Kidney epithelial cell (primary cell): ENCODE data around the gene CH25H. TPM values are rescaled to one million over a fixed set of nuclear protein-coding genes. Genes with fewer than 3 reads are reported as not detected.
A peak's percentile ranks its signal among the peaks of the same experiment; 100 is the strongest.

Source experiments
- DNase-seq: peaks from one replicate; pipeline ENCODE4 v3.0.0-alpha.2; 2010; ENCODE audit warnings: low read depth
- H3K27me3 ChIP-seq: 2 replicates; pipeline ENCODE4 v1.6.0; 2011; ENCODE audit warnings: low read length; ENCODE audit not compliant: control insufficient read depth, insufficient read depth
- H3K36me3 ChIP-seq: 2 replicates; pipeline ENCODE4 v1.5.1; 2011; ENCODE audit warnings: low read length; ENCODE audit not compliant: control insufficient read depth, insufficient read depth
- H3K4me3 ChIP-seq: 2 replicates; pipeline ENCODE4 v1.5.1; 2011; ENCODE audit warnings: low read depth, mild to moderate bottlenecking, control low read depth, low read length
- total RNA-seq: library from RNA; depleted of rRNA; stranded (reverse); fragments of >200 nt; gene quantifications from 2 replicates; pipeline ENCODE4 v1.2.3, GENCODE V29; 2015
- TF ChIP-seq, protein P1 (sequence below): IDR thresholded peaks from 2 replicates; pipeline ENCODE4 v1.5.1; 2011; ENCODE audit warnings: mild to moderate bottlenecking, moderate library complexity, low read length, control low read depth, inconsistent platforms; ENCODE audit not compliant: insufficient read depth, poor library complexity, severe bottlenecking

The CH25H gene
- total RNA-seq, 1 donor from 2014 or later = 0.29 TPM

DNA sequence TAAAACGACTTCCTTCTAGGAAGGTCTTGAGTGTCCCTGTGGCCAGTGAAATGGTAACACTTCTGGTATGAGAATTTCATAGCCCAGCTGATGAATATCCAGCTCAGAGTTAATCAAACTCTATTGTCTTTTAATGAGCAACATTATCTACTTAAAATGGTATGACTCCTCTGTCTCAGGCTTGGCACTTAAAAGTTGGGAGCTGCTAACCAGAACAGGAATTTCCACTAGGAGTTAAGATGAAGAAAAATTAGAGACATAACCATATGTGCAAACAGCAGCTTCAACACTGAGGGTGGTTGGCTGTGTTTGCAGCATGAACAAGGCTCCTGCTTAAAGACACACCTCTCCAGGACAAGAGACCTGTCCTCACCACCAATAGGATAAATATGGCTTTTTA lies 46.8 kb downstream of the CH25H start:
- TF ChIP-seq, protein P1, sequence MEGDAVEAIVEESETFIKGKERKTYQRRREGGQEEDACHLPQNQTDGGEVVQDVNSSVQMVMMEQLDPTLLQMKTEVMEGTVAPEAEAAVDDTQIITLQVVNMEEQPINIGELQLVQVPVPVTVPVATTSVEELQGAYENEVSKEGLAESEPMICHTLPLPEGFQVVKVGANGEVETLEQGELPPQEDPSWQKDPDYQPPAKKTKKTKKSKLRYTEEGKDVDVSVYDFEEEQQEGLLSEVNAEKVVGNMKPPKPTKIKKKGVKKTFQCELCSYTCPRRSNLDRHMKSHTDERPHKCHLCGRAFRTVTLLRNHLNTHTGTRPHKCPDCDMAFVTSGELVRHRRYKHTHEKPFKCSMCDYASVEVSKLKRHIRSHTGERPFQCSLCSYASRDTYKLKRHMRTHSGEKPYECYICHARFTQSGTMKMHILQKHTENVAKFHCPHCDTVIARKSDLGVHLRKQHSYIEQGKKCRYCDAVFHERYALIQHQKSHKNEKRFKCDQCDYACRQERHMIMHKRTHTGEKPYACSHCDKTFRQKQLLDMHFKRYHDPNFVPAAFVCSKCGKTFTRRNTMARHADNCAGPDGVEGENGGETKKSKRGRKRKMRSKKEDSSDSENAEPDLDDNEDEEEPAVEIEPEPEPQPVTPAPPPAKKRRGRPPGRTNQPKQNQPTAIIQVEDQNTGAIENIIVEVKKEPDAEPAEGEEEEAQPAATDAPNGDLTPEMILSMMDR = no peak
- H3K36me3 ChIP-seq = no peaks in the 10 kb centered on the region
- H3K4me3 ChIP-seq = no peak overlapping the region
- DNase-seq = no peak
- H3K27me3 ChIP-seq = no peaks in the 10 kb centered on the region

DNA sequence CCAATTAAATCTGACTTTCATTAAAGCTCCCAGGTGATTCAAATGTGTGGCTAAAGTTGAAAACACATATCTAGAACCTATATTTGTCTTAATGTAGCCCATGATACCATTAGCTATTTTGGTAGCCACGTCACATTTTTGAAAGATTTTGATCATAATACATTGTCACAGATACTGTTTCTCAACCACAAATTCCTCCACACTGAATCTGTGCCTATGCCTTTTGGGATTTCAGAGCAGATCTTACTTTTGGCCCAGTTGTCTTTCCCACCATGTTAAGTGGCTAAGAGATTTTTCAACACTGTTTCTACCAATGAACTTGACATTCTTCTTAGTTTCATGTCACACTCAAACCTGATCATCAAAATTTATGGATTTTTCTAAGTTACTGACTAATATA lies 47.4 kb downstream of the CH25H start:
- Histone ChIP-seq H3K36me3 (no peaks in the 10 kb centered on the region), H3K27me3 (no peaks in the 10 kb centered on the region), H3K4me3 (no peak overlapping the region)
- TF ChIP-seq, protein P1 = no peak
- DNase-seq = no peak

DNA sequence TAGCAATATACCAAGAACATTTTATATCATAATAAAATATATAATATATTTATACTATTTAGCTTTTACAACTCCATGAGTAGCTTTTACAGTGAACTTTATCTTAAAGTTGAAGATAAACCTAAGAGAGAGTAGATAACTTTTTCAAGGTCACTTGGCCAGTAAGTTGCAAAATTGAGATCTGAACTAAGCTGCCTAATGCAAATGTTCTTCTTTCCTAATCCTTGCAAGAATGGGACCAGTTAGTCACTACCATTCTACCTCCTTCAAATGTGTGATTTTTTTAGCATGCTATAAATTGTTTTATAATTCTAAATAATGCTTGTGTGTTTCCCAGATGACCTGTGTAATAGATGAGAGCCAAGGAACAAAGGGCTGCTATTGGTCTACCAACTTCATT lies 47.8 kb downstream of the CH25H start:
- Histone ChIP-seq H3K36me3 (no peaks in the 10 kb centered on the region), H3K27me3 (no peaks in the 10 kb centered on the region), H3K4me3 (no peak overlapping the region)
- TF ChIP-seq, protein P1 = no peak
- no peak for DNase-seq

DNA sequence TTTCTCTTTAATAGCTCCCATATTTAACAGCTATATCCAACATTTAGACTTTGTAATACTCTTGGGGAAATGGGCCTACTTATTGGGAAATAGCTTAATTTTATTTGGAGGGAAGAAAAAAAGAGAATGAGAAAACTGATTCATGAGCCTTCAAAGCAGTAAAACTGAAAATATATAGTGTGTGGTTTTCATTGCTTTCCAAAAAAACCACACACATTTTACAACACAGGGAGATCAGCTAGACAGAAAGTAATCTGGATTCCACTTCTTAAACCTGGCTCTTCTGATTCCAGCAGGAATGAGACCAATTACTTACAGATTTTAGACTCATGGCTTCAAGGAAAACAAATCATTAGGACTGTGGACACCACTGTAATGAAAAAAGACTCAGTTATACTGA lies 48.7 kb downstream of the CH25H start:
- no peaks in the 10 kb centered on the region for H3K27me3 ChIP-seq
- no peaks in the 10 kb centered on the region for H3K36me3 ChIP-seq
- TF ChIP-seq, protein P1 = no peak
- no peak overlapping the region for H3K4me3 ChIP-seq
- DNase-seq = peak; percentile 32

DNA sequence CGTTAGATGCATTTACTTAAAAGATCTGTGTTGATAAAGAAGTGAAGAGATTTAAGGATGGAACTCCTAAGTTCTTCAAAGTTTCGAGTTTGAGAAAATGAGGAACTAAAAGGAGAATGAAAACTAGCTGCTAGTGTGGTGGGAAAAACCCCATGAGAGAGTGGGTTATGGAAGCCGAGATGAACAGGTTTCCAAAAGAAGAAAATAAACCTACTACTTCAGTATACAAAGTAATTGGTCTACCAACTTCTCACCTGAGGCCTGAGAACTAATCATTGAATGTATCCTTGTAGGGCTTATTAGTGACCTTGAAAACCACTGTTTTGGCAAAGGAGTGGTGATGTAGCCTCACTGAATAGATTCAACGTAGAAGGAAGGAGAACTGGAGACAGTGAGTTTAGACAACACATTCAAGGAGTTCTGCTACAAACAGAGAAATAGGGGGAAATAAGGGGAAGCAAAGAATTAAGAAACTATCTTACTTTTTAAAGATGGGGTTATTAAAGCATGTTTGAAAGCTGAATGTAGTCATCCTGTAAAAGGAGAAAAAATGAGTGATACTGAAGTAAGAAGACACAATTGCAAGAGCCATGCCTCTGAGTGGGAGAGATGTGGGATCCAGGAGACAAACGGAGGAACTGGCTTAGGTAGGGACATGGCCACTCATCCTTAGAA lies 50.8 kb downstream of the CH25H start:
- no peak for DNase-seq
- H3K4me3 ChIP-seq = no peak overlapping the region
- H3K27me3 ChIP-seq = no peaks in the 10 kb centered on the region
- TF ChIP-seq, protein P1 = no peak
- H3K36me3 ChIP-seq = no peaks in the 10 kb centered on the region

Other genes with a start within 250 kb of the CH25H start
- gene FAS, start 216.5 kb downstream of the CH25H start, total RNA-seq = 34.8 and 41.1 TPM in 2 replicates
- 59.2 and 67.6 TPM in 2 replicates for gene LIPA, start 44.5 kb upstream of the CH25H start, total RNA-seq
- 9.2 and 9.4 TPM in 2 replicates for gene IFIT2, start 94.7 kb upstream of the CH25H start, total RNA-seq
- 14.8 and 20.8 TPM in 2 replicates for gene IFIT3, start 120.7 kb upstream of the CH25H start, total RNA-seq
- not detected in 2 replicates for gene IFIT1B, start 170.7 kb upstream of the CH25H start, total RNA-seq
- gene IFIT1, start 185.3 kb upstream of the CH25H start, total RNA-seq = 10.4 and 12.7 TPM in 2 replicates
- 24.9 and 28.8 TPM in 2 replicates for gene IFIT5, start 207.3 kb upstream of the CH25H start, total RNA-seq